Right lobe of liver (tissue), 6 donors: ENCODE measurements around the gene SLC38A3. TPM values are rescaled to one million over a fixed set of nuclear protein-coding genes. Genes with fewer than 3 reads are reported as not detected.

Experiments used
- ATAC-seq, 4 donors: fragments of 200-7000 bp; cut with Tn5 transposase; one replicate each; pipeline ENCODE4 v1.9.1; 2020; ENCODE audit warnings: mild to moderate bottlenecking in 4 of 4, moderate library complexity in 4 of 4
- DNase-seq, 3 donors: peaks; one replicate each; pipeline ENCODE4 v3.0.0-alpha.2; 2020
- H3K27ac ChIP-seq, 3 donors: fragments of 200-600 bp; one replicate each; pipeline ENCODE4 v1.8.0; 2022
- H3K27me3 ChIP-seq, 2 donors: fragments of 200-600 bp; one replicate each; pipeline ENCODE4 v1.8.0; 2022
- H3K36me3 ChIP-seq, 4 donors: fragments of 200-600 bp; sonication (generic) in 1 of 4; one replicate each; pipeline versions ENCODE4 v1.5.1 to v1.8.0; 2017 to 2022; ENCODE audit warnings: control low read depth in 1 of 4
- H3K4me1 ChIP-seq, 4 donors: fragments of 200-600 bp; sonication (generic) in 1 of 4; one replicate each; pipeline versions ENCODE4 v1.5.1 to v1.8.0; 2017 to 2022; ENCODE audit warnings: control low read depth in 1 of 4
- H3K4me3 ChIP-seq, 3 donors: fragments of 200-600 bp; one replicate each; pipeline ENCODE4 v1.8.0; 2022
- H3K9me3 ChIP-seq, 4 donors: fragments of 200-600 bp; sonication (generic) in 1 of 4; one replicate each; pipeline versions ENCODE4 v1.5.1 to v1.8.0; 2017 to 2022; ENCODE audit warnings: control low read depth in 1 of 4
- POLR2A ChIP-seq: fragments of 450-650 bp; IDR thresholded peaks from one replicate; pipeline ENCODE4 v1.6.1; 2017; ENCODE audit warnings: antibody characterized with exemption, mild to moderate bottlenecking
- WGBS: methylation state at CpG from one replicate; pipeline ENCODE4 v1.1.6; 2018; ENCODE audit warnings: low coverage, low lambda C conversion rate; ENCODE audit not compliant: insufficient coverage; ENCODE audit errors: missing lambda C conversion rate; 5-methylcytosine and 5-hydroxymethylcytosine counted together
- intact Hi-C, 2 donors: fragments of 100-400 bp; cut with DNase I; formaldehyde crosslinking; loops; one replicate each; pipeline versions ENCODE4 v1.11.2 to v1.14.1; 2022
- microRNA counts: library from miRNA; unstranded; fragments of <30 nt; microRNA quantifications from one replicate; lab custom pipeline; 2016
- microRNA-seq, 2 donors: library from miRNA; unstranded; fragments of <30 nt; microRNA quantifications; one replicate each; pipeline ENCODE4, GENCODE V29; 2019 to 2020
- small RNA-seq, 2 experiments: library from RNA; depleted of rRNA; stranded (forward); fragments of <200 nt; gene quantifications; one replicate each; pipeline ENCODE3, GENCODE V24; 2016
- total RNA-seq, 6 experiments: library from RNA; depleted of rRNA in 2 of 6; stranded (reverse); fragments of >200 nt in 2 of 6; fragmentation: NEBNext Ultra II Directional in 3 of 6; extraction: Animal tissue kit (Norgen Biotek cat#: 25700) in 3 of 6; gene quantifications; one replicate each; pipeline versions ENCODE4 v1.1.0 to v1.2.4, GENCODE V29; 2016 to 2023
- TF ChIP-seq, protein P1 (sequence below), 4 donors: fragments of 200-600 bp in 3 of 4; fragments of 450-650 bp in 1 of 4; IDR thresholded peaks; one replicate each; pipeline versions ENCODE4 v1.5.1 to v1.8.0; 2016 to 2022; ENCODE audit warnings: antibody characterized with exemption in 4 of 4, mild to moderate bottlenecking in 2 of 4
- donor health status: DM: no; HTN: yes; CAD: no.
- donor health status: DM: no; HTN: no; CAD: no.
- donor health status: DM: no; HTN: no; CAD: no.
- donor health status: DM: no; HTN: yes; CAD: no.
- donor health status: DM: no; HTN: yes; CAD: no.

SLC38A3 gene
- total RNA-seq, 6 experiments from 2014 or later: 77.7 to 311 (median 190) TPM

DNA sequence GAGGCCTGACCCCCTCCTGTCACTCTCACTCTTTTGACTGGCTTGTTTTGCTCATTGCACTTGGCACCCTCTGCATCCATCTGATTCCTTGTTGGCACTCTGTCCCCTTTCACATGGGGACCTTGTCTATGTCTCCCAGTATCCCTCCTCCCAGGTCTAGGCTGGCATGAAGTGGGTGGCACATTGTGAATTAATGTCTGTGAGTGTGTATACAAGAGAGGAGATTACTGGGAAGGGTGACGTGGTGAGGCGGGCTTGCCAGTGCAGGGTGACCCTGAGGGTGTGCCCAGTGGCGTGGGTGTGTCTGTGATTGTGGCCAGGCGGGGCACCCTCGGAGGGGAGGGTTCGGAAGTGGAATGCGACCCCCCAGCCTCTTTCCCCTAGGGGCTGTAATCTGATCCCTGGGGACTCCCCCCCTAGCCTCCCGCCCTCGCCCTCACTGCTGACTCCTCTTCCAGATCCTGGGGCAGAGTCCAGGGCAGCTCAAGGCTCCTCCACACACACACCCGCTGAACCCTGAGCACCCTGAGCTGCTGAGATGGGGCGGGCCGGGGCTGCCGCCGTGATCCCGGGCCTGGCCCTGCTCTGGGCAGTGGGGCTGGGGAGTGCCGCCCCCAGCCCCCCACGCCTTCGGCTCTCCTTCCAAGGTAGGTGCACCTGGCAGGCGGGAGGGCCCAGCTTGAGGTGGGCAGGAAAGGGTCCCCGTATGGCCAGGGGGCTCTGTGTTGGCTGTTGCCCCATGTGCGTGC, 63.8 kb downstream of the SLC38A3 start, which contains the start of gene SEMA3B:
TSS of gene SEMA3B (plus strand) at position 445 of the 749 bp plus-strand sequence. CDS start at position 539, 94 bp downstream.
- H3K9me3 ChIP-seq: no peaks in the 10 kb centered on the region
- H3K4me1 ChIP-seq: peaks cover 0 to 36% (median 4%) of the 10 kb centered on the region in 4 donors
- no peak within 1 kb of the TSS for H3K4me3 ChIP-seq
- peak in 1 of 4 donors; percentile 11 for ATAC-seq
- intact Hi-C loops: loop anchor here (5.0 to 10.0 kb wide), 2 partner anchors 42 to 144 kb away; no protein-coding TSS in a partner anchor
- no peaks in the 10 kb centered on the region for H3K27me3 ChIP-seq
- WGBS: 22% methylated on average over 8 of the region's 21 CpGs
- TF ChIP-seq, protein P1, sequence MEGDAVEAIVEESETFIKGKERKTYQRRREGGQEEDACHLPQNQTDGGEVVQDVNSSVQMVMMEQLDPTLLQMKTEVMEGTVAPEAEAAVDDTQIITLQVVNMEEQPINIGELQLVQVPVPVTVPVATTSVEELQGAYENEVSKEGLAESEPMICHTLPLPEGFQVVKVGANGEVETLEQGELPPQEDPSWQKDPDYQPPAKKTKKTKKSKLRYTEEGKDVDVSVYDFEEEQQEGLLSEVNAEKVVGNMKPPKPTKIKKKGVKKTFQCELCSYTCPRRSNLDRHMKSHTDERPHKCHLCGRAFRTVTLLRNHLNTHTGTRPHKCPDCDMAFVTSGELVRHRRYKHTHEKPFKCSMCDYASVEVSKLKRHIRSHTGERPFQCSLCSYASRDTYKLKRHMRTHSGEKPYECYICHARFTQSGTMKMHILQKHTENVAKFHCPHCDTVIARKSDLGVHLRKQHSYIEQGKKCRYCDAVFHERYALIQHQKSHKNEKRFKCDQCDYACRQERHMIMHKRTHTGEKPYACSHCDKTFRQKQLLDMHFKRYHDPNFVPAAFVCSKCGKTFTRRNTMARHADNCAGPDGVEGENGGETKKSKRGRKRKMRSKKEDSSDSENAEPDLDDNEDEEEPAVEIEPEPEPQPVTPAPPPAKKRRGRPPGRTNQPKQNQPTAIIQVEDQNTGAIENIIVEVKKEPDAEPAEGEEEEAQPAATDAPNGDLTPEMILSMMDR (IDR thresholded peaks at IDR 0.05): no peak
- no peak for TF ChIP-seq POLR2A
- no peaks in the 10 kb centered on the region for H3K36me3 ChIP-seq
- DNase-seq: no peak
- no peak within 1 kb of the TSS for H3K27ac ChIP-seq

DNA sequence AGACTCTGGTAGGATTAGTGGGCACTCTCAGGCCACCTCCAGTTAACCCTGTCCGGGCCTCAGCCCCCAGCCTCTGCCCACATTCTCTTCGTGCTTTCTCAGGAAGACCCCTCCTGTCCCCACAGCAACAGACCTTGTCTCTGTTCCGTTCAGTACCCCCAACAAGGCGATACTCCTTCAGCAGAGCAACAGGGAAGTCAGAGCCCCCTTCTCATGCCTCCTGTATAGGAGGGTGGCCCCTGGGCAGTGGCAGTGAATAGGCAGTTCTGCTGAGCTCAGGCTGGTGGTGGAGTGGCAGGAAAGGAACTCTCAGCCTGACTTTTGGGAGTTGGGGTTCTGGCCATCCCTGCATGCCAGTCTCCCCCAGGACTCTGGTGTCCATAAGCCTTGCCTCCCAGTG, 64.4 kb downstream of the SLC38A3 start:
- TF ChIP-seq, protein P1 (IDR thresholded peaks at IDR 0.05): no peak
- no peak for TF ChIP-seq POLR2A
- no CpG with 5 or more reads among the region's 4 CpGs for WGBS
- H3K27ac ChIP-seq: no peak overlapping the region
- no peak overlapping the region for H3K4me3 ChIP-seq
- H3K36me3 ChIP-seq: no peaks in the 10 kb centered on the region
- intact Hi-C loops: loop anchor here (5.0 to 10.0 kb wide), 2 partner anchors 42 to 145 kb away; no protein-coding TSS in a partner anchor
- H3K4me1 ChIP-seq: peaks cover 0 to 41% (median 5%) of the 10 kb centered on the region in 4 donors
- ATAC-seq (no peak), DNase-seq (no peak)
- H3K9me3 ChIP-seq: no peaks in the 10 kb centered on the region
- H3K27me3 ChIP-seq: no peaks in the 10 kb centered on the region

DNA sequence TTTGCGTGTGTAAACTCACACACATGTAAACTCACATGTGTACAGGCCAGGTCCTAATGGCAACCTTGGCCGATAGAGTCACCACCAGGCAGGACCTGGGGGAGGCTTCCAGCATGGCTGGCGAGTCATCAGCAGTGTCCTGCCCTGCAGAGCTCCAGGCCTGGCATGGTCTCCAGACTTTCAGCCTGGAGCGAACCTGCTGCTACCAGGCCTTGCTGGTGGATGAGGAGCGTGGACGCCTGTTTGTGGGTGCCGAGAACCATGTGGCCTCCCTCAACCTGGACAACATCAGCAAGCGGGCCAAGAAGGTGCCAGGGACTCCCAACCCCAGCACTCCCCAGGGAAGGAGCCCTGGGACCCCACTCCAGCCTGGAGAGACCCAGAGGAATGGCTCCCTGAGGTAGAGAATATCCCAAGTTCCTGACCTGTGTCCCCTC, 64.9 kb downstream of the SLC38A3 start:
- TF ChIP-seq, protein P1 (IDR thresholded peaks at IDR 0.05): no peak
- TF ChIP-seq POLR2A: no peak
- no peaks in the 10 kb centered on the region for H3K27me3 ChIP-seq
- ATAC-seq (no peak), DNase-seq (no peak)
- intact Hi-C loops: loop anchor here (5.0 to 10.0 kb wide), 3 partner anchors 43 to 145 kb away; partner anchors contain the start of gene HYAL2 (in 1 of the 2)
- no CpG with 5 or more reads among the region's 8 CpGs for WGBS
- no peaks in the 10 kb centered on the region for H3K36me3 ChIP-seq
- no peak overlapping the region for H3K4me3 ChIP-seq
- H3K9me3 ChIP-seq: no peaks in the 10 kb centered on the region
- peaks cover 0 to 41% (median 5%) of the 10 kb centered on the region in 4 donors for H3K4me1 ChIP-seq
- no peak overlapping the region for H3K27ac ChIP-seq

DNA sequence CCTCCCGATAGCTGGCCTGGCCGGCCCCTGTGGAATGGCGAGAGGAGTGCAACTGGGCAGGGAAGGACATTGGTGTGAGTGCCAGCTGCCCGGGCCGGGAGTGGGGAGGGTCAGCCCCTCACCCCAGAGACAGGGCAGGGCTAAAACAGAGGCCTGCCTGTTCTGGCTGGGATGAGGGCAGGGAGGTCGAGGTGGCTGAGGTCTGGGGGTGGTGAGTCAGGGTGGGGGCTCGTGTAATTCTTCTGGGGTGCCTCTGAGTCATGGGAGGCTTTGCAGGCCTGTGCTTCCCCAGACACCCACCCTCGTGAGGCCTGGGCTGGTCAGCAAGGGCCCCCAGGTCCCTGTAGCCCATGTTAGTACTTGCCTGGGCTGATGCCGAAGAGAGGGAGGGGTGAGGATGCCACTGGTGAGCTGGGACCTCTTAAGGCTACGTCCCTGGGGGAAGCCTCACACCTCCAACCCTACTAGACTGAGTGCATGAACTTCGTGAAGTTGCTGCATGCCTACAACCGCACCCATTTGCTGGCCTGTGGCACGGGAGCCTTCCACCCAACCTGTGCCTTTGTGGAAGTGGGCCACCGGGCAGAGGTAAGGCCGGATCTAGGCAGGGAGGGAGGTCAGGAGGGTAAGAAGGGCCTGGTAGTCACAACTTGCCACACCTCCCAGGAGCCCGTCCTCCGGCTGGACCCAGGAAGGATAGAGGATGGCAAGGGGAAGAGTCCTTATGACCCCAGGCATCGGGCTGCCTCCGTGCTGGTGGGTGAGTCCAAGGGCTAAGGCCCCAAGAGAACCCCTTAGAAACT, 65.6 kb downstream of the SLC38A3 start:
- Histone ChIP-seq H3K27ac (peak overlapping the region in 1 of 3 donors; percentile 4), H3K36me3 (no peaks in the 10 kb centered on the region), H3K4me3 (no peak overlapping the region), H3K27me3 (no peaks in the 10 kb centered on the region), H3K4me1 (peaks cover 0 to 41% (median 5%) of the 10 kb centered on the region in 4 donors), H3K9me3 (no peaks in the 10 kb centered on the region)
- 60% methylated on average over 1 of the region's 19 CpGs for WGBS
- TF ChIP-seq, protein P1 (IDR thresholded peaks at IDR 0.05): no peak
- TF ChIP-seq POLR2A: no peak
- intact Hi-C loops: loop anchor here (5.0 kb wide), 2 partner anchors 43 to 52 kb away; partner anchors contain the start of gene HYAL2 (in 1 of the 2)
- ATAC-seq (no peak), DNase-seq (no peak)

MicroRNAs encoded within 50 kb of the gene (microRNA counts, 767-probe panel; counts per million panel counts)
- microRNA hsa-miR-566 (lab: Ali Mortazavi, UCI): 237 counts per million

Small RNA genes lying within 50 kb of the gene (microRNA-seq; reads per million reads assigned to microRNA genes)
- 0 reads per million in 2 donors for gene MIR566
- gene MIR5787: 0 reads per million in 2 donors

Small RNA genes lying within 50 kb of the gene (small RNA-seq; reads per million reads assigned to genes)
- gene MIR566 (0 reads per million in 2 experiments), gene MIR5787 (0 reads per million in 2 experiments)

Other genes with a start within 250 kb of the SLC38A3 start
- 10 to 100 TPM; 42.1 to 62.4 (median 46.4) TPM for gene RBM5, start 116.4 kb upstream of the SLC38A3 start, total RNA-seq
- 1 to 10 TPM; 1.2 to 5.9 (median 4.2) TPM for gene SEMA3F, start 49.9 kb upstream of the SLC38A3 start, total RNA-seq
- under 1 TPM in 1 of 6 experiments, not detected in 5; 0.07 TPM for gene GNAT1, start 13.7 kb upstream of the SLC38A3 start, total RNA-seq
- gene GNAI2, start 30.9 kb downstream of the SLC38A3 start, total RNA-seq: 100 to 1,000 TPM in 2 of 6 experiments, 10 to 100 TPM in 4; 73.3 to 125 (median 98.7) TPM
- gene SEMA3B, start 63.9 kb downstream of the SLC38A3 start, total RNA-seq: 1 to 10 TPM; 1.7 to 4.5 (median 2.6) TPM
- not detected for gene LSMEM2, start 73.8 kb downstream of the SLC38A3 start, total RNA-seq
- 10 to 100 TPM; 40.8 to 71.0 (median 56.3) TPM for gene IFRD2, start 87.2 kb downstream of the SLC38A3 start, total RNA-seq
- gene HYAL3, start 94.1 kb downstream of the SLC38A3 start, total RNA-seq: 1 to 10 TPM; 1.8 to 7.5 (median 3.1) TPM
- gene NAA80, start 94.1 kb downstream of the SLC38A3 start, total RNA-seq: 1 to 10 TPM; 2.5 to 6.2 (median 3.5) TPM
- gene HYAL1, start 98.3 kb downstream of the SLC38A3 start, total RNA-seq: 100 to 1,000 TPM in 4 of 6 experiments, 10 to 100 TPM in 2; 90.6 to 157 (median 136) TPM
- gene HYAL2, start 117.5 kb downstream of the SLC38A3 start, total RNA-seq: 10 to 100 TPM; 13.0 to 41.6 (median 21.2) TPM
- gene TUSC2, start 123.0 kb downstream of the SLC38A3 start, total RNA-seq: 10 to 100 TPM in 5 of 6 experiments, 1 to 10 TPM in 1; 9.7 to 36.9 (median 12.5) TPM
- gene RASSF1, start 135.6 kb downstream of the SLC38A3 start, total RNA-seq: 10 to 100 TPM in 3 of 6 experiments, 1 to 10 TPM in 3; 5.2 to 17.8 (median 9.1) TPM
- under 1 TPM; 0.25 to 0.70 (median 0.46) TPM for gene ZMYND10, start 140.5 kb downstream of the SLC38A3 start, total RNA-seq
- 10 to 100 TPM; 10.6 to 18.3 (median 14.4) TPM for gene NPRL2, start 145.5 kb downstream of the SLC38A3 start, total RNA-seq
- 10 to 100 TPM; 14.3 to 29.4 (median 20.7) TPM for gene CYB561D2, start 145.6 kb downstream of the SLC38A3 start, total RNA-seq
- 10 to 100 TPM; 15.0 to 30.9 (median 19.2) TPM for gene TMEM115, start 154.2 kb downstream of the SLC38A3 start, total RNA-seq